Stomach (tissue), 4 donors: Measurements from ENCODE around the gene CAMK2A.

ENCODE experiments used
- EP300 ChIP-seq: sonication (generic); formaldehyde crosslinking; IDR thresholded peaks from one replicate; pipeline ENCODE4 v1.6.1; 2017; ENCODE audit warnings: antibody characterized with exemption
- POLR2A ChIP-seq, 4 donors: fragments of 450-650 bp; IDR thresholded peaks; one replicate each; pipeline ENCODE4 v1.6.1; 2016; ENCODE audit warnings: antibody characterized with exemption in 4 of 4, control low read depth in 2 of 4, mild to moderate bottlenecking in 1 of 4, moderate library complexity in 1 of 4
- POLR2AphosphoS5 ChIP-seq, 3 donors: sonication (generic); formaldehyde crosslinking; IDR thresholded peaks; one replicate each; pipeline ENCODE4 v1.6.1; 2016; ENCODE audit warnings: antibody characterized with exemption in 3 of 3
- TF ChIP-seq, protein P1 (sequence below), 7 experiments: fragments of 450-650 bp in 4 of 7; fragments of 200-600 bp in 3 of 7; sonication (generic) in 3 of 7; IDR thresholded peaks; one replicate each; pipeline ENCODE4 v1.5.1; 2016 to 2019; ENCODE audit warnings: antibody characterized with exemption in 7 of 7, control low read depth in 2 of 7, mild to moderate bottlenecking in 1 of 7

- TF ChIP-seq POLR2A (IDR thresholded peaks at IDR 0.05) (no peak), EP300 (no peak), POLR2AphosphoS5 (IDR thresholded peaks at IDR 0.05) (no peak)
- TF ChIP-seq, protein P1, sequence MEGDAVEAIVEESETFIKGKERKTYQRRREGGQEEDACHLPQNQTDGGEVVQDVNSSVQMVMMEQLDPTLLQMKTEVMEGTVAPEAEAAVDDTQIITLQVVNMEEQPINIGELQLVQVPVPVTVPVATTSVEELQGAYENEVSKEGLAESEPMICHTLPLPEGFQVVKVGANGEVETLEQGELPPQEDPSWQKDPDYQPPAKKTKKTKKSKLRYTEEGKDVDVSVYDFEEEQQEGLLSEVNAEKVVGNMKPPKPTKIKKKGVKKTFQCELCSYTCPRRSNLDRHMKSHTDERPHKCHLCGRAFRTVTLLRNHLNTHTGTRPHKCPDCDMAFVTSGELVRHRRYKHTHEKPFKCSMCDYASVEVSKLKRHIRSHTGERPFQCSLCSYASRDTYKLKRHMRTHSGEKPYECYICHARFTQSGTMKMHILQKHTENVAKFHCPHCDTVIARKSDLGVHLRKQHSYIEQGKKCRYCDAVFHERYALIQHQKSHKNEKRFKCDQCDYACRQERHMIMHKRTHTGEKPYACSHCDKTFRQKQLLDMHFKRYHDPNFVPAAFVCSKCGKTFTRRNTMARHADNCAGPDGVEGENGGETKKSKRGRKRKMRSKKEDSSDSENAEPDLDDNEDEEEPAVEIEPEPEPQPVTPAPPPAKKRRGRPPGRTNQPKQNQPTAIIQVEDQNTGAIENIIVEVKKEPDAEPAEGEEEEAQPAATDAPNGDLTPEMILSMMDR (IDR thresholded peaks at IDR 0.05): no peak
These were observed 98.6 kb downstream of the CAMK2A start for GRCh38 chr5:150190987-150191386.
